Pancreas (tissue), 10 donors: Measurements from ENCODE around the gene FGF5. TPM values are rescaled to one million over a fixed set of nuclear protein-coding genes. Genes with fewer than 3 reads are reported as not detected.

Experiments used
- ATAC-seq, 4 donors: fragments of 200-7000 bp; cut with Tn5 transposase; one replicate each; pipeline versions ENCODE4 v1.8.0 to v1.9.1; 2020; ENCODE audit warnings: mild to moderate bottlenecking in 4 of 4, moderate library complexity in 4 of 4
- DNase-seq, 6 donors: peaks; one replicate each; pipeline ENCODE4 v3.0.0-alpha.2; 2020
- FAIRE-seq: peaks from 2 replicates; lab custom pipeline; 2012; peaks lifted over from hg19 to GRCh38; lab: Jason Lieb, UNC
- H3K27ac ChIP-seq, 4 donors: fragments of 200-600 bp; sonication (generic); 1 replicate in 3 of 4; 2 replicates in 1 of 4; pipeline versions ENCODE4 v1.5.0 to v1.8.0; 2020
- H3K27me3 ChIP-seq, 4 donors: fragments of 200-600 bp; one replicate each; pipeline ENCODE4 v1.8.0; 2021
- H3K36me3 ChIP-seq, 3 donors: fragments of 200-600 bp; sonication (generic) in 1 of 3; one replicate each; pipeline versions ENCODE4 v1.5.0 to v1.8.0; 2020 to 2021
- H3K4me1 ChIP-seq, 3 donors: fragments of 200-600 bp; one replicate each; pipeline ENCODE4 v1.8.0; 2021
- H3K4me3 ChIP-seq, 4 donors: fragments of 200-600 bp; sonication (generic) in 2 of 4; one replicate each; pipeline versions ENCODE4 v1.5.0 to v1.8.0; 2020 to 2021
- H3K9me3 ChIP-seq, 4 donors: fragments of 200-600 bp; one replicate each; pipeline ENCODE4 v1.8.0; 2021
- whole genome bisulfite sequencing, 2 donors: extraction: QIAGEN DNeasy Blood & Tissue Kit; methylation state at CpG; one replicate each; pipeline ENCODE4 v1.1.7; 2013; 5-methylcytosine and 5-hydroxymethylcytosine counted together
- intact Hi-C, 3 donors: fragments of 100-400 bp; cut with DNase I; formaldehyde crosslinking; loops; one replicate each; pipeline versions ENCODE4 v1.11.1 to v1.14.2; 2022
- polyA plus RNA-seq, 2 donors: library from polyadenylated mRNA; stranded (reverse); fragments of 200-250 nt; gene quantifications; one replicate each; pipeline ENCODE4 v1.2.3, GENCODE V29; 2013
- total RNA-seq, 6 donors: library from RNA; stranded (reverse); fragmentation: NEBNext Ultra II Directional in 4 of 6; extraction: Animal tissue kit (Norgen Biotek cat#: 25700) in 4 of 6; gene quantifications; one replicate each; pipeline versions ENCODE4 v1.2.1 to v1.2.4, GENCODE V29; 2021 to 2023
- TF ChIP-seq, protein P1 (sequence below), 4 donors: fragments of 200-600 bp; sonication (generic) in 3 of 4; IDR thresholded peaks; one replicate each; pipeline versions ENCODE4 v1.5.0 to v1.8.0; 2021; ENCODE audit warnings: antibody characterized with exemption in 4 of 4
- donor health status: healthy with polysubstance abuse.
- donor health status: DM: no; HTN: no; CAD: no; lungs with moderate emphysema.
- donor health status: DM: no; HTN: no; CAD: no.
- donor health status: control.
- donor health status: control.
- donor health status: Bipolar disorder and iron deficiency.
- donor health status: DM: yes; HTN: yes; CAD: no.
- donor health status: DM: no; HTN: no; CAD: no.
- donor health status: DM: no; HTN: no; CAD: no.
- donor health status: DM: yes; HTN: yes; CAD: no.

Gene FGF5, protein sequence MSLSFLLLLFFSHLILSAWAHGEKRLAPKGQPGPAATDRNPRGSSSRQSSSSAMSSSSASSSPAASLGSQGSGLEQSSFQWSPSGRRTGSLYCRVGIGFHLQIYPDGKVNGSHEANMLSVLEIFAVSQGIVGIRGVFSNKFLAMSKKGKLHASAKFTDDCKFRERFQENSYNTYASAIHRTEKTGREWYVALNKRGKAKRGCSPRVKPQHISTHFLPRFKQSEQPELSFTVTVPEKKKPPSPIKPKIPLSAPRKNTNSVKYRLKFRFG
- total RNA-seq (not detected), polyA plus RNA-seq (not detected)

DNA sequence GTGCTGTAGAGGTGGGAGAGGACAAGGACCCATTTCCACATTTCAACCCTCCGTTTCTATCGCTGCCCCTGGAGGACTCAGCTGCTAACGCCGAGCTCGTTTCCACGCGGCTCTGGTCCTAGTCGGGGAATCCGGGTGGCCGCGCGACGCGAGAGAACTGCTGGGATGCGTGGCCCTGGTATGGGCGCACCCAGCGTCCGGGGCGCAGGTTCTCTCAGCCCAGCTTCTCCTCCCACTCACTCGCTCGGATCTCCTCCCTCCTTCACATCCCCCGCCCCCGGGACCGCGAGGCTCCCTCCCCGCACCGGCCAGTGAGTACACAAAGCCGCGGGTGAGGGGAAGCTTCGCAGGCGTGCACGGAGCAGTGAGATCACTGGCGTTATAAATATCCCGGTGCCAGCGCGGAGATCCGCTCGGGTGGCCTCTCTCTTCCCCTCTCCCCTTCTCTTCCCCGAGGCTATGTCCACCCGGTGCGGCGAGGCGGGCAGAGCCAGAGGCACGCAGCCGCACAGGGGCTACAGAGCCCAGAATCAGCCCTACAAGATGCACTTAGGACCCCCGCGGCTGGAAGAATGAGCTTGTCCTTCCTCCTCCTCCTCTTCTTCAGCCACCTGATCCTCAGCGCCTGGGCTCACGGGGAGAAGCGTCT lies at the start of gene FGF5:
FGF5 (plus strand) TSS at position 412 of the 649 bp plus-strand sequence; CDS start at position 573, 161 bp downstream.
- intact Hi-C loops, result no loop called here
- FAIRE-seq, result no peak
- ATAC-seq, result peak in 3 of 4 donors; percentile 70 to 81 (median 71)
- peaks cover 0 to 23% (median 4%) of the 10 kb centered on the region in 4 donors for H3K27me3 ChIP-seq
- no peak within 1 kb of the TSS for H3K27ac ChIP-seq
- H3K4me3 ChIP-seq, result peak within 1 kb of the TSS in 2 of 4 donors; percentile 10 to 43
- no peaks in the 10 kb centered on the region for H3K4me1 ChIP-seq
- peak in 4 of 6 donors; percentile 19 to 64 (median 44) for DNase-seq
- no peaks in the 10 kb centered on the region for H3K9me3 ChIP-seq
- TF ChIP-seq, protein P1, sequence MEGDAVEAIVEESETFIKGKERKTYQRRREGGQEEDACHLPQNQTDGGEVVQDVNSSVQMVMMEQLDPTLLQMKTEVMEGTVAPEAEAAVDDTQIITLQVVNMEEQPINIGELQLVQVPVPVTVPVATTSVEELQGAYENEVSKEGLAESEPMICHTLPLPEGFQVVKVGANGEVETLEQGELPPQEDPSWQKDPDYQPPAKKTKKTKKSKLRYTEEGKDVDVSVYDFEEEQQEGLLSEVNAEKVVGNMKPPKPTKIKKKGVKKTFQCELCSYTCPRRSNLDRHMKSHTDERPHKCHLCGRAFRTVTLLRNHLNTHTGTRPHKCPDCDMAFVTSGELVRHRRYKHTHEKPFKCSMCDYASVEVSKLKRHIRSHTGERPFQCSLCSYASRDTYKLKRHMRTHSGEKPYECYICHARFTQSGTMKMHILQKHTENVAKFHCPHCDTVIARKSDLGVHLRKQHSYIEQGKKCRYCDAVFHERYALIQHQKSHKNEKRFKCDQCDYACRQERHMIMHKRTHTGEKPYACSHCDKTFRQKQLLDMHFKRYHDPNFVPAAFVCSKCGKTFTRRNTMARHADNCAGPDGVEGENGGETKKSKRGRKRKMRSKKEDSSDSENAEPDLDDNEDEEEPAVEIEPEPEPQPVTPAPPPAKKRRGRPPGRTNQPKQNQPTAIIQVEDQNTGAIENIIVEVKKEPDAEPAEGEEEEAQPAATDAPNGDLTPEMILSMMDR (IDR thresholded peaks at IDR 0.05), result no peak
- WGBS, 2 donors, result 1% methylated on average over 40 to 50 of the region's 50 CpGs
- no peaks in the 10 kb centered on the region for H3K36me3 ChIP-seq

DNA sequence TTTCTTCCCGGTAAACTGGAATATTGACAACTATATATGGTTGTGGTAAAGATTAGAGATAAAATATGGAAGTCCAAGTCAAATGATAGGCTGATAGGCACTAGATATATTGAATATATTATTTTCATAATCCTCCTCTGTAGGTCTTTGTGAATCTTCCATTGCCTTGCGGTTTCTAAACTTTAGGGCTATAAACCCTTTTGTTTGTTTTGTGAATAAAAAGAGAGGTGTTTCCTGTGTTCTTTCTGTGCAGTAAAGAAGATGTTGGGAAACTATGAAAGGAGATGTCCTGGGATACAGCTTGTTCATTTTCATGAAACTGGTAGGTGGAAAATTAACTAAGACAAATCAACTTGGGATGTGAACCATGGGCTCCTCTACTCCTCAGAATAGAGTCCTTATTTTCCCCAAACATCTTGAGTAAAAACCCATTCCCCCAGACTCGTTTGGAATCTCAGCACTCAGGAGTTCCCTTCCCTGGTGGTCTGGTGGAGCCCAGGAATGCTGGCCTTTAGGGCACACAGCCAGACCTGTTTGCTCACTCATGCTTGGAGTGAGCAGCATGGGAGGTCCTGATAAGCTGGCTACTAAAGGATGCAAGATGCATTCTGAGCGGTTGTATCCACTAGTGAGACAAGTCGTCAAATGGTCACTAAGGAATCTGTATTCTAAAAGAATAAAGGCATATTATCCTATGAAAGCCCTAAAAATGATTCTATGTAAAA lies 47.0 kb upstream of the FGF5 start:
- FAIRE-seq (no peak), ATAC-seq (no peak), DNase-seq (no peak)
- WGBS, 2 donors, result 36 to 37% methylated on average over 5 of the region's 5 CpGs
- H3K4me3 ChIP-seq, result no peak overlapping the region
- no peak overlapping the region for H3K27ac ChIP-seq
- H3K36me3 ChIP-seq, result no peaks in the 10 kb centered on the region
- TF ChIP-seq, protein P1 (IDR thresholded peaks at IDR 0.05), result no peak
- H3K4me1 ChIP-seq, result no peaks in the 10 kb centered on the region
- intact Hi-C loops, result loop anchor here in 2 of 3 donors (10.0 kb wide), 1 partner anchor 1265 kb away; no protein-coding TSS in a partner anchor
- peaks cover 0 to 4% (median 0%) of the 10 kb centered on the region in 4 donors for H3K9me3 ChIP-seq
- H3K27me3 ChIP-seq, result peaks cover 0 to 41% (median 4%) of the 10 kb centered on the region in 4 donors

DNA sequence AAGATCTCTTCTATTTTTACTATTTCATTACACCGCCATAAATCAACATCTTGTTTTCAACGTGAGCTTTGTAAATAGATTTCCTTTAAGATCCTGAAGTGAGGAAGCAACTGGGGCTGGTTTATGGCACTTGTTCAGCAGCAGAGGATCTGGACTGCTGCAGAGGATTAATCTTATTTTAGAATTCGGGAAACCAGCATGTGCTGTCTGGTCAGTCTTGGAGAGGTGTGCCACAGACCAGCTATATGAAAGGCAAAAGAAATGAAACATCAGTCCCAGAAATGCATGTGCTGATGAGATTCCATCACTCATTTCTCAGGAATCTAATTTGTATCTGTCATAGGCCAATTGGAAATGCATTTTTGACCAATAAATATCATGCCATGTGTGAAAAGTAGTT lies 45.8 kb upstream of the FGF5 start:
- FAIRE-seq (no peak), DNase-seq (no peak), ATAC-seq (no peak)
- Histone ChIP-seq H3K27ac (no peak overlapping the region), H3K4me1 (no peaks in the 10 kb centered on the region), H3K27me3 (peaks cover 0 to 41% (median 4%) of the 10 kb centered on the region in 4 donors), H3K4me3 (no peak overlapping the region), H3K9me3 (peaks cover 0 to 4% (median 0%) of the 10 kb centered on the region in 4 donors), H3K36me3 (no peaks in the 10 kb centered on the region)
- intact Hi-C loops, result no loop called here
- WGBS, 2 donors, result 17 to 26% methylated on average over 3 of the region's 3 CpGs
- TF ChIP-seq, protein P1 (IDR thresholded peaks at IDR 0.05), result no peak

DNA sequence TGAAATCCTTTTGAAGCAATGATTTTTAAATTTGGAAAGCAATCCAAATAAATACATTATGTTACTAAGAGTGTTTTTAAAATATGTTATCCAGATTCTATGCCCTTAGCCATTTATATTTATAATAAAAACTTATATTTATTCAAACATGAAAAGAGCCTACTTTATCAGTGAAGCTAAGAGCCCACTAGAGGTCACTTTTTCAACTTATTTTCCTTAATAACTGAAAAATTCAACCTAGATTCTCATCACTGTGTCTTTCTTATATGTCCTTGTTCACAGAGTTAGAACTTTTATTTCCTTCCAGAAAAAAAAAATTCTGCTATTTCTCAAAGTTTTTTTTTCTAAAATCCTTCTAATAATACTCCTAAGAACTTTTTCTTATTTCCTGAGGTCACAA lies 45.3 kb upstream of the FGF5 start:
- peaks cover 0 to 40% (median 4%) of the 10 kb centered on the region in 4 donors for H3K27me3 ChIP-seq
- intact Hi-C loops, result no loop called here
- H3K36me3 ChIP-seq, result no peaks in the 10 kb centered on the region
- peaks cover 0 to 4% (median 0%) of the 10 kb centered on the region in 4 donors for H3K9me3 ChIP-seq
- FAIRE-seq (peak; percentile 17), ATAC-seq (no peak), DNase-seq (no peak)
- TF ChIP-seq, protein P1 (IDR thresholded peaks at IDR 0.05), result no peak
- H3K4me3 ChIP-seq, result no peak overlapping the region
- H3K4me1 ChIP-seq, result no peaks in the 10 kb centered on the region
- H3K27ac ChIP-seq, result no peak overlapping the region
